ENCODE data around the gene DYRK1B. TPM values are rescaled to one million over a fixed set of nuclear protein-coding genes. Genes with fewer than 3 reads are reported as not detected.
A peak's percentile ranks its signal among the peaks of the same experiment; 100 is the strongest.
"Not testable (repeated sequence)": the region's sequence is repeated elsewhere in the genome, so short reads cannot be mapped to it uniquely, and the experiment has no call there.

DYRK1B gene
- 23.8 TPM for polyA plus RNA-seq (2013, experiment 1 of 2)
- polyA plus RNA-seq (2013, experiment 2 of 2), result 23.7 TPM

- Histone ChIP-seq H3K27ac (ENCODE audit: low read depth, low read length, severe bottlenecking) (peak within 1 kb of the TSS; percentile 100), H3K4me1 (ENCODE audit: control insufficient read depth, insufficient read depth, low read length, poor library complexity, severe bottlenecking) (peaks cover 8% of the 10 kb centered on the region), H3K9me3 (ENCODE audit: control insufficient read depth, low read length) (no peaks in the 10 kb centered on the region), H3K4me3 (ENCODE audit: extremely low read depth, insufficient read depth, low read length, poor library complexity, severe bottlenecking) (peak within 1 kb of the TSS; percentile 82), H3K36me3 (ENCODE audit: control insufficient read depth, insufficient read depth, low read length) (peaks cover 79% of the 10 kb centered on the region)
- WGBS, 2 experiments (ENCODE audit: insufficient coverage in 2 of 2), result 0% methylated on average over 40 to 42 of the region's 59 CpGs
Measured at GRCh38 chr19:39833464-39834286, at the start of gene DYRK1B. Gene DYRK1B, minus strand, starts transcription at chr19:39834162. Its CDS starts 2,295 bp downstream, at chr19:39831867.

- 83 to 88% methylated on average over 3 to 4 of the region's 10 CpGs for WGBS, 2 experiments (ENCODE audit: insufficient coverage in 2 of 2)
- H3K36me3 ChIP-seq (ENCODE audit: control insufficient read depth, insufficient read depth, low read length); H3K27ac ChIP-seq (ENCODE audit: low read depth, low read length, severe bottlenecking); H3K4me3 ChIP-seq (ENCODE audit: extremely low read depth, insufficient read depth, low read length, poor library complexity, severe bottlenecking); H3K4me1 ChIP-seq (ENCODE audit: control insufficient read depth, insufficient read depth, low read length, poor library complexity, severe bottlenecking); H3K9me3 ChIP-seq (ENCODE audit: control insufficient read depth, low read length): not testable (repeated sequence)
Measured at GRCh38 chr19:39882645-39883044, 48.7 kb upstream of the DYRK1B start.

GRCh38 chr19:39881495-39882110, 47.6 kb upstream of the DYRK1B start:
- 15% methylated on average over 6 of the region's 15 CpGs; no CpG with 5 or more reads in 1 of the 2 experiments for WGBS, 2 experiments (ENCODE audit: insufficient coverage in 2 of 2)
- H3K27ac ChIP-seq (ENCODE audit: low read depth, low read length, severe bottlenecking); H3K4me1 ChIP-seq (ENCODE audit: control insufficient read depth, insufficient read depth, low read length, poor library complexity, severe bottlenecking); H3K36me3 ChIP-seq (ENCODE audit: control insufficient read depth, insufficient read depth, low read length); H3K9me3 ChIP-seq (ENCODE audit: control insufficient read depth, low read length); H3K4me3 ChIP-seq (ENCODE audit: extremely low read depth, insufficient read depth, low read length, poor library complexity, severe bottlenecking): not testable (repeated sequence)

- not testable (repeated sequence) for H3K4me1 ChIP-seq (ENCODE audit: control insufficient read depth, insufficient read depth, low read length, poor library complexity, severe bottlenecking); H3K27ac ChIP-seq (ENCODE audit: low read depth, low read length, severe bottlenecking); H3K36me3 ChIP-seq (ENCODE audit: control insufficient read depth, insufficient read depth, low read length); H3K9me3 ChIP-seq (ENCODE audit: control insufficient read depth, low read length); H3K4me3 ChIP-seq (ENCODE audit: extremely low read depth, insufficient read depth, low read length, poor library complexity, severe bottlenecking)
- WGBS, 2 experiments (ENCODE audit: insufficient coverage in 2 of 2), result 89 to 93% methylated on average over 3 to 4 of the region's 5 CpGs
Measured at GRCh38 chr19:39880241-39880640, 46.3 kb upstream of the DYRK1B start.

GRCh38 chr19:39879796-39880195, 45.8 kb upstream of the DYRK1B start:
- H3K4me3 ChIP-seq (ENCODE audit: extremely low read depth, insufficient read depth, low read length, poor library complexity, severe bottlenecking); H3K36me3 ChIP-seq (ENCODE audit: control insufficient read depth, insufficient read depth, low read length); H3K9me3 ChIP-seq (ENCODE audit: control insufficient read depth, low read length); H3K4me1 ChIP-seq (ENCODE audit: control insufficient read depth, insufficient read depth, low read length, poor library complexity, severe bottlenecking); H3K27ac ChIP-seq (ENCODE audit: low read depth, low read length, severe bottlenecking): not testable (repeated sequence)
- 100% methylated on average over 1 of the region's 8 CpGs; no CpG with 5 or more reads in 1 of the 2 experiments for WGBS, 2 experiments (ENCODE audit: insufficient coverage in 2 of 2)

- H3K36me3 ChIP-seq (ENCODE audit: control insufficient read depth, insufficient read depth, low read length); H3K4me3 ChIP-seq (ENCODE audit: extremely low read depth, insufficient read depth, low read length, poor library complexity, severe bottlenecking); H3K9me3 ChIP-seq (ENCODE audit: control insufficient read depth, low read length); H3K27ac ChIP-seq (ENCODE audit: low read depth, low read length, severe bottlenecking); H3K4me1 ChIP-seq (ENCODE audit: control insufficient read depth, insufficient read depth, low read length, poor library complexity, severe bottlenecking): not testable (repeated sequence)
- 77 to 79% methylated on average over 8 of the region's 11 CpGs for WGBS, 2 experiments (ENCODE audit: insufficient coverage in 2 of 2)
Measured at GRCh38 chr19:39878866-39879265, 44.9 kb upstream of the DYRK1B start.

GRCh38 chr19:39878398-39878797, 44.4 kb upstream of the DYRK1B start:
- H3K27ac ChIP-seq (ENCODE audit: low read depth, low read length, severe bottlenecking), result no peak overlapping the region
- H3K9me3 ChIP-seq (ENCODE audit: control insufficient read depth, low read length), result no peaks in the 10 kb centered on the region
- no peak overlapping the region for H3K4me3 ChIP-seq (ENCODE audit: extremely low read depth, insufficient read depth, low read length, poor library complexity, severe bottlenecking)
- H3K36me3 ChIP-seq (ENCODE audit: control insufficient read depth, insufficient read depth, low read length), result no peaks in the 10 kb centered on the region
- H3K4me1 ChIP-seq (ENCODE audit: control insufficient read depth, insufficient read depth, low read length, poor library complexity, severe bottlenecking), result no peaks in the 10 kb centered on the region
- 80 to 94% methylated on average over 1 of the region's 1 CpG for WGBS, 2 experiments (ENCODE audit: insufficient coverage in 2 of 2)

- not testable (repeated sequence) for H3K4me3 ChIP-seq (ENCODE audit: extremely low read depth, insufficient read depth, low read length, poor library complexity, severe bottlenecking); H3K27ac ChIP-seq (ENCODE audit: low read depth, low read length, severe bottlenecking); H3K4me1 ChIP-seq (ENCODE audit: control insufficient read depth, insufficient read depth, low read length, poor library complexity, severe bottlenecking); H3K36me3 ChIP-seq (ENCODE audit: control insufficient read depth, insufficient read depth, low read length); H3K9me3 ChIP-seq (ENCODE audit: control insufficient read depth, low read length)
- WGBS, 2 experiments (ENCODE audit: insufficient coverage in 2 of 2), result 98% methylated on average over 8 to 12 of the region's 17 CpGs
Measured at GRCh38 chr19:39877982-39878381, 44.0 kb upstream of the DYRK1B start.

- 56% methylated on average over 4 of the region's 14 CpGs; no CpG with 5 or more reads in 1 of the 2 experiments for WGBS, 2 experiments (ENCODE audit: insufficient coverage in 2 of 2)
- H3K4me1 ChIP-seq (ENCODE audit: control insufficient read depth, insufficient read depth, low read length, poor library complexity, severe bottlenecking); H3K9me3 ChIP-seq (ENCODE audit: control insufficient read depth, low read length); H3K36me3 ChIP-seq (ENCODE audit: control insufficient read depth, insufficient read depth, low read length); H3K27ac ChIP-seq (ENCODE audit: low read depth, low read length, severe bottlenecking); H3K4me3 ChIP-seq (ENCODE audit: extremely low read depth, insufficient read depth, low read length, poor library complexity, severe bottlenecking): not testable (repeated sequence)
Measured at GRCh38 chr19:39877488-39877887, 43.5 kb upstream of the DYRK1B start.

- H3K9me3 ChIP-seq (ENCODE audit: control insufficient read depth, low read length); H3K4me3 ChIP-seq (ENCODE audit: extremely low read depth, insufficient read depth, low read length, poor library complexity, severe bottlenecking); H3K27ac ChIP-seq (ENCODE audit: low read depth, low read length, severe bottlenecking); H3K36me3 ChIP-seq (ENCODE audit: control insufficient read depth, insufficient read depth, low read length); H3K4me1 ChIP-seq (ENCODE audit: control insufficient read depth, insufficient read depth, low read length, poor library complexity, severe bottlenecking): not testable (repeated sequence)
- no CpG with 5 or more reads among the region's 11 CpGs for whole genome bisulfite sequencing, 2 experiments (ENCODE audit: insufficient coverage in 2 of 2)
Measured at GRCh38 chr19:39876486-39876885, 42.5 kb upstream of the DYRK1B start.

GRCh38 chr19:39875401-39875864, 41.5 kb upstream of the DYRK1B start:
- not testable (repeated sequence) for H3K4me3 ChIP-seq (ENCODE audit: extremely low read depth, insufficient read depth, low read length, poor library complexity, severe bottlenecking); H3K9me3 ChIP-seq (ENCODE audit: control insufficient read depth, low read length)
- WGBS, 2 experiments (ENCODE audit: insufficient coverage in 2 of 2), result 72 to 85% methylated on average over 27 to 38 of the region's 43 CpGs

More at GRCh38 chr19:39875401-39875864, 41.5 kb upstream of the DYRK1B start:
- not testable (repeated sequence) for H3K36me3 ChIP-seq (ENCODE audit: control insufficient read depth, insufficient read depth, low read length); H3K27ac ChIP-seq (ENCODE audit: low read depth, low read length, severe bottlenecking); H3K4me1 ChIP-seq (ENCODE audit: control insufficient read depth, insufficient read depth, low read length, poor library complexity, severe bottlenecking)

Measured in mesodermal cell (in vitro differentiated cells).